Tibial artery (tissue), 4 donors: ENCODE measurements around the gene NF2.

Experiments used
- DNase-seq, 2 donors: peaks; one replicate each; pipeline ENCODE4 v3.0.0-alpha.2; 2019
- H3K27ac ChIP-seq, 2 donors: fragments of 200-600 bp; sonication (generic) in 1 of 2; 1 replicate in 1 of 2; 2 replicates in 1 of 2; pipeline ENCODE4 v1.5.1; 2018 to 2019; ENCODE audit warnings: mild to moderate bottlenecking in 1 of 2
- H3K27me3 ChIP-seq, 2 donors: fragments of 200-600 bp; sonication (generic) in 1 of 2; one replicate each; pipeline versions ENCODE4 v1.5.1 to v1.6.0; 2016 to 2019
- H3K36me3 ChIP-seq, 3 donors: fragments of 200-600 bp; sonication (generic) in 2 of 3; one replicate each; pipeline ENCODE4 v1.5.1; 2016 to 2019; ENCODE audit warnings: mild to moderate bottlenecking in 2 of 3
- H3K4me1 ChIP-seq, 4 donors: fragments of 200-600 bp; sonication (generic) in 2 of 4; 1 replicate in 3 of 4; 2 replicates in 1 of 4; pipeline ENCODE4 v1.5.1; 2016 to 2019
- H3K4me3 ChIP-seq, 2 donors: fragments of 200-600 bp; sonication (generic) in 1 of 2; 1 replicate in 1 of 2; 2 replicates in 1 of 2; pipeline ENCODE4 v1.5.1; 2018 to 2019; ENCODE audit warnings: mild to moderate bottlenecking in 2 of 2
- H3K9me3 ChIP-seq, 3 donors: fragments of 200-600 bp; sonication (generic) in 1 of 3; one replicate each; pipeline ENCODE4 v1.5.1; 2016 to 2019
- intact Hi-C: fragments of 100-400 bp; cut with DNase I; formaldehyde crosslinking; loops from one replicate; pipeline ENCODE4 v1.15.0; 2023; ENCODE audit warnings: low total_unique reads
- TF ChIP-seq, protein P1 (sequence below), 2 experiments: fragments of 200-600 bp in 1 of 2; fragments of 450-650 bp in 1 of 2; IDR thresholded peaks; one replicate each; pipeline ENCODE4 v1.5.1; 2017 to 2019; ENCODE audit warnings: antibody characterized with exemption in 2 of 2, mild to moderate bottlenecking in 1 of 2, moderate library complexity in 1 of 2

Gene NF2

DNA sequence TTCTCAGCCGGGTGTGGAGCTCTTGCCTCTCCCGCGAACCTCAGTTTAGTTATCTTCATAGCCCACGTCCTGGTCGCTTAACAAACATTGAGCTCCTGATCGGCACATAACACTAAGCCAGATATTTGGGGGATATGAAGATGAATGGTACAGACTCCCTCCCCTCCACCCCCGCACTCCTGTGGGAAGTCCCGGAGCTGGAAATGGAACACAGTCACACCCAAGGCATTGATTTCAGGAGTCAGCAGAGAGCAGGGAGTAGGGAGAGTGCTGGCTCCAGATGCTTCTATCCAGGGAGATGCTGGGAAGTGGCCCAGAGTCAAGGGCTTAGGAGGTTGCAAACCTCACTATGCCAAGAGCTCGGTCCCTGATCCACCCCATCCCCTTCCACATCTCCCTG is 90.2 kb downstream of the NF2 start:
- peaks cover 24 to 76% (median 36%) of the 10 kb centered on the region in 3 donors for H3K36me3 ChIP-seq
- no peaks in the 10 kb centered on the region for H3K9me3 ChIP-seq
- H3K4me3 ChIP-seq = no peak overlapping the region
- peaks cover 0 to 5% of the 10 kb centered on the region in 2 donors for H3K27me3 ChIP-seq
- DNase-seq = no peak
- peaks cover 0 to 11% (median 0%) of the 10 kb centered on the region in 4 donors for H3K4me1 ChIP-seq
- intact Hi-C loops = no loop called here
- TF ChIP-seq, protein P1, sequence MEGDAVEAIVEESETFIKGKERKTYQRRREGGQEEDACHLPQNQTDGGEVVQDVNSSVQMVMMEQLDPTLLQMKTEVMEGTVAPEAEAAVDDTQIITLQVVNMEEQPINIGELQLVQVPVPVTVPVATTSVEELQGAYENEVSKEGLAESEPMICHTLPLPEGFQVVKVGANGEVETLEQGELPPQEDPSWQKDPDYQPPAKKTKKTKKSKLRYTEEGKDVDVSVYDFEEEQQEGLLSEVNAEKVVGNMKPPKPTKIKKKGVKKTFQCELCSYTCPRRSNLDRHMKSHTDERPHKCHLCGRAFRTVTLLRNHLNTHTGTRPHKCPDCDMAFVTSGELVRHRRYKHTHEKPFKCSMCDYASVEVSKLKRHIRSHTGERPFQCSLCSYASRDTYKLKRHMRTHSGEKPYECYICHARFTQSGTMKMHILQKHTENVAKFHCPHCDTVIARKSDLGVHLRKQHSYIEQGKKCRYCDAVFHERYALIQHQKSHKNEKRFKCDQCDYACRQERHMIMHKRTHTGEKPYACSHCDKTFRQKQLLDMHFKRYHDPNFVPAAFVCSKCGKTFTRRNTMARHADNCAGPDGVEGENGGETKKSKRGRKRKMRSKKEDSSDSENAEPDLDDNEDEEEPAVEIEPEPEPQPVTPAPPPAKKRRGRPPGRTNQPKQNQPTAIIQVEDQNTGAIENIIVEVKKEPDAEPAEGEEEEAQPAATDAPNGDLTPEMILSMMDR (IDR thresholded peaks at IDR 0.05) = no peak
- H3K27ac ChIP-seq = no peak overlapping the region

DNA sequence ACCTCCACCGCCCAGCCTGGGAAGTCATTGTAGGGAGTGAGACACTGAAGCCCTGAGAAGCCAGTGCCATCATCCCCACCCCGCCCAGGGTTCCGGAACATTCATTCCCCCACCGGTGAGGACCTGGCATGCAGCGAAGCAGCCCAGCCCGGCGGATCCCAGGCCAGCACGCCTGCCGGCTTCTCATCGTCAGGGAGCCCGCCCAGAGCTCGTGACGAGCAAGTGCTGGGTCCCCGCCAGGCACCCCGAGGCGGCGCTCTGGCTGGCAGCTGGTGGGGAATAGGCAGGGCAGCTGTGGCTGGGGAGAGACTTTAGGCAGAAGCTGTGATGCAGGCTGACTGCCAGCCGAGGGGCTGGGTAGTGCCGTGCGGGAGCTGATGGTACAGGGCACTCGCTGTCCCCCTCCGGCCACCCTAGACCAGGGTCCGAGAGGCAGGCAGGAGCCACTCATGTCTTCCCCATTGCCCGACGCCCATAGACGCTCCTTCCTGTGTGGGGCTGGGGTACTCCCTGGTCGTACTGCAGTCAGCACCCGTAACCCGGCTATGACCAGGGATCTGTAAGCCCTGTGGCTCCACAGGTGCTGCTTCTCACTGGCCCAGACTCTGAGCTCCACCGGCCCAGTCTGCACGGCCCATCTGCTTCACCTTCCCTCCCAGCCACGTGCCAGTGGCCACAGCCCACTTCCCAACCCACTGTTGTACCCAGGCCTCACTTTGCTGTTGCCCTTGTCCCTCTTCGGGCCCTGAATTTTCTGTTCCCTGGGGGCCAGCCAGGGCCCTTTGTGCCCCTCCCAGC is 91.9 kb downstream of the NF2 start:
- H3K9me3 ChIP-seq = no peaks in the 10 kb centered on the region
- peaks cover 0 to 9% (median under 1%) of the 10 kb centered on the region in 4 donors for H3K4me1 ChIP-seq
- intact Hi-C loops = no loop called here
- no peak overlapping the region for H3K27ac ChIP-seq
- DNase-seq = no peak
- no peak overlapping the region for H3K4me3 ChIP-seq
- TF ChIP-seq, protein P1 (IDR thresholded peaks at IDR 0.05) = no peak
- H3K27me3 ChIP-seq = peaks cover 0 to 16% of the 10 kb centered on the region in 2 donors
- H3K36me3 ChIP-seq = peaks cover 24 to 75% (median 36%) of the 10 kb centered on the region in 3 donors

DNA sequence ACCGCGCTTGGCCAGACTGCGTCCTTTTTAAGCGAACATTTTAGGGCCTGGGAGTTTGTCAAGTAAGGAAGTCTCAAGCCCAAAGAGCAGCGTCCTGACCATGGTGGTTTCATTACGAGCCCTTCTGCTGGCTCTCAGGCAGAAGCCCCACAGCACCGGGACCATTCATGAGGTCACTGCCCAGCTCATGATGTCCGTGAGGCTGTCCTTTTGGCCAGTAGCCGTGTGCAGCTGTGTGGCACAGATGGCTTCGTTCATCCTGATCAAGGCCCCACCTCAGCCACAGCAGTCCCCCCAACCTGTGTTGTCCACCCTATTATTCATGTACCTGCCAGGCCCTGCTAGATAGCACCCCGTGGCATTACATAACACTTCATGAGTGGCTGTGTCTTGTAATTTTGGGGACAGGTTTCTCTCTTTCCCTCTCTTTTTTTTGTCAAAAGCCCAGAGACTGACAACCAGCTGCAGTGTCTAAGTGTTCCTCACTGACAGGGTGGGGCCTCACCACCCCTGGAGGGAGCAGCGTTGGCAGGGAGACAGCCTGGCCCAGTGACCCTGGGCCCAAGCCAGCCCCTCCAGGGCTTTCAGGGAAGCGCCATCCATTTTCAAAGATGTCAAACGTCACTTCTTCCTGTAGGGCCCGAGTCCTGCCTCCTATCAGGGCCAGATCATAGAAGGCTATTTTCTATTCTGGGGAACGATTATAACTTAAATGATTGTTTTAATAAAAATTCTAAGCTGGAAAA is 94.6 kb downstream of the NF2 start:
- peaks cover 24 to 48% (median 31%) of the 10 kb centered on the region in 3 donors for H3K36me3 ChIP-seq
- intact Hi-C loops = no loop called here

DNA sequence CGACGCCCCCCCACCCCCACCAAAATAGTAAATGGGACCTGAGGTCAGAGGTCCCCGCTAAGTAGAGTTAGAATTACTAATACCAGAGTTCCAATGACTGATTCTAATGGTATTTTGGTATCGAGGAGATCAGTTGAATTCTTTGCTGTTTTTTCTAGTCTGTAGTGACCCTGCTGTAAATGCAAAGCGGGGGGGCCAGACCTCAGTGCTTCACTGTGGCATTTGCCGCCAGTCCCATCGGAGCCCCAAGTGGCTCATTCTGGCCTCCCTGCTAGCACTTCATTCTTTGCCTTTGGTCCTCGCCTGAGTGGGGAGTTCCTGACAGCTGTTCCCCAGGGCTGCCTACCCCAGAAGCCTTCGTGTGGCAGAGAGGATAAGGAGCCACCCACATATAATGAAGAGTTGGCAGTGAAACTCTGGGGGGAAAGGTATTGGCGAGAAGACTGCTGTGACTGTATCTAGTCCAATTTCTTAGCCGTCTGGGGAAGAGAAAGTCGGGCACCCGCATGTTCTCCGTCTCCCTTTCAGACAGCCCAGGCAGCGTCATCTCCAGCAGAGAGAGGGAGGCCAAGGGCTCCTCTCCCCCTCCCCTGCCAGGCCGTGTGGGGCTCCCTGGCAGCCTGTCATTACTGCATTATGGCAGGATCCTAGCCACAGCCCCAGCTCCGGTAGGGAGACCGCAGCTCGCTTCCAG is 96.9 kb downstream of the NF2 start:
- Histone ChIP-seq H3K27ac (no peak overlapping the region), H3K9me3 (no peaks in the 10 kb centered on the region), H3K4me3 (no peak overlapping the region), H3K36me3 (peaks cover 4 to 26% (median 11%) of the 10 kb centered on the region in 3 donors), H3K27me3 (peaks cover 0 to 59% of the 10 kb centered on the region in 2 donors), H3K4me1 (peaks cover 0 to 22% (median 7%) of the 10 kb centered on the region in 4 donors)
- intact Hi-C loops = no loop called here
- no peak for DNase-seq
- TF ChIP-seq, protein P1 (IDR thresholded peaks at IDR 0.05) = no peak

More for the DNA sequence above, 94.6 kb downstream of the NF2 start:
- Histone ChIP-seq H3K27me3 (peaks cover 0 to 38% of the 10 kb centered on the region in 2 donors), H3K4me3 (no peak overlapping the region), H3K27ac (no peak overlapping the region), H3K9me3 (no peaks in the 10 kb centered on the region), H3K4me1 (peaks cover 0 to 14% (median 6%) of the 10 kb centered on the region in 4 donors)
- DNase-seq = no peak
- TF ChIP-seq, protein P1 (IDR thresholded peaks at IDR 0.05) = no peak

DNA sequence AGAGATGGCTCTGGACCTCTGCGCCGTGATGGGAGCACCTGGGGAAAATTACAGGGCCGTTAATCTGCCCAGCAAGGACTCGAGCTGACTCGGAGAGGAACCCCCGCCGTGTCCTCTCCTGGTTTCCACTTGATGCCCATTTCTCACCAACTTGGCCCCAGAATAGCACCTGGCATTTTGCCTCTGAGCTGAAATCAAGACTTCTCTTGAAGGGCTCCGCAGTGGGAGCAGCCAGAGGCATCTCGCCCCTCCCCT is 97.4 kb downstream of the NF2 start:
- no peak for DNase-seq
- Histone ChIP-seq H3K9me3 (no peaks in the 10 kb centered on the region), H3K27ac (no peak overlapping the region), H3K4me1 (peaks cover 0 to 18% (median 7%) of the 10 kb centered on the region in 4 donors), H3K4me3 (no peak overlapping the region), H3K27me3 (peaks cover 0 to 62% of the 10 kb centered on the region in 2 donors), H3K36me3 (peaks cover 0 to 21% (median 8%) of the 10 kb centered on the region in 3 donors)
- intact Hi-C loops = no loop called here
- TF ChIP-seq, protein P1 (IDR thresholded peaks at IDR 0.05) = no peak
